ENCODE results near the gene NLRP6. TPM values are rescaled to one million over a fixed set of nuclear protein-coding genes. Genes with fewer than 3 reads are reported as not detected.
A peak's percentile ranks its signal among the peaks of the same experiment; 100 is the strongest.

Gene NLRP6
- total RNA-seq, 2 experiments from 2014 or later: 0.25 to 0.65 TPM

DNA sequence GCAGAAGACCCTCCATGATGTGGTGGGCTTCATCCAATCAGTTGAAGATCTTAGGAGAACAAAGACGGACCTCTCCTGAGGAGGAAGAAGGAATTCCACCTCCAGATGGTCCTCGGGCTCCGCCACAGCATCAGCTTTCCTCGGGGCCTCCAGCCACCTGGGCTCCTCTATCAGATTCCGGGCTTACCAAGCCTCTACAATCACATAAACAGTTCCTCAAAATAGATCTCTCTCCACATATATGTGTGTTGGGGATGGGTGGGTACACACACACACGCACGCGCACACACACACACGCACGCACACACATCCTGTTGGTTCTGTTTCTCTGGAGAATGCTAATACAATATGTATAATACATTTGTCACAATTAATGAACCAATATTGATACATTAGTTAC, 18.8 kb upstream of the NLRP6 start:
- Histone ChIP-seq H4K20me1 (ENCODE audit: insufficient read depth, low read length) (no peaks in the 10 kb centered on the region), H3K4me1 (ENCODE audit: insufficient read depth, low read length, poor library complexity, severe bottlenecking) (peaks cover 35% of the 10 kb centered on the region), H3K36me3 (ENCODE audit: insufficient read depth, low read length) (no peaks in the 10 kb centered on the region), H3K9me2 (ENCODE audit: insufficient read depth, low read length) (no peaks in the 10 kb centered on the region), H3K4me3 (ENCODE audit: low read depth, low read length, poor library complexity, severe bottlenecking) (no peak overlapping the region), H3K4me2 (ENCODE audit: low read length) (no peak overlapping the region), H2AFZ (ENCODE audit: low read length) (no peak overlapping the region), H3K9me3 (ENCODE audit: low read length) (no peaks in the 10 kb centered on the region), H3K79me2 (ENCODE audit: insufficient read depth, low read depth, low read length) (no peaks in the 10 kb centered on the region), H3K27ac (ENCODE audit: low read depth, low read length, poor library complexity, severe bottlenecking) (no peak overlapping the region)
- no peak for DNase-seq (ENCODE audit: low spot score)
- TF ChIP-seq, protein P1, sequence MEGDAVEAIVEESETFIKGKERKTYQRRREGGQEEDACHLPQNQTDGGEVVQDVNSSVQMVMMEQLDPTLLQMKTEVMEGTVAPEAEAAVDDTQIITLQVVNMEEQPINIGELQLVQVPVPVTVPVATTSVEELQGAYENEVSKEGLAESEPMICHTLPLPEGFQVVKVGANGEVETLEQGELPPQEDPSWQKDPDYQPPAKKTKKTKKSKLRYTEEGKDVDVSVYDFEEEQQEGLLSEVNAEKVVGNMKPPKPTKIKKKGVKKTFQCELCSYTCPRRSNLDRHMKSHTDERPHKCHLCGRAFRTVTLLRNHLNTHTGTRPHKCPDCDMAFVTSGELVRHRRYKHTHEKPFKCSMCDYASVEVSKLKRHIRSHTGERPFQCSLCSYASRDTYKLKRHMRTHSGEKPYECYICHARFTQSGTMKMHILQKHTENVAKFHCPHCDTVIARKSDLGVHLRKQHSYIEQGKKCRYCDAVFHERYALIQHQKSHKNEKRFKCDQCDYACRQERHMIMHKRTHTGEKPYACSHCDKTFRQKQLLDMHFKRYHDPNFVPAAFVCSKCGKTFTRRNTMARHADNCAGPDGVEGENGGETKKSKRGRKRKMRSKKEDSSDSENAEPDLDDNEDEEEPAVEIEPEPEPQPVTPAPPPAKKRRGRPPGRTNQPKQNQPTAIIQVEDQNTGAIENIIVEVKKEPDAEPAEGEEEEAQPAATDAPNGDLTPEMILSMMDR (conservative IDR thresholded peaks at IDR 0.05; ENCODE audit: low read length): no peak
- no peak for TF ChIP-seq EZH2phosphoT487 (IDR thresholded peaks at IDR 0.05; ENCODE audit: borderline replicate concordance, low read depth, low read length)
- no TSS peak for BruUV-seq (replicated peaks)
- intact Hi-C loops (cut with micrococcal nuclease; ENCODE audit: unreplicated experiment): loop anchor here (10.0 kb wide), 1 partner anchor 45 kb away; the partner anchor contains the start of gene IFITM2
- ChIA-PET CTCF (ENCODE audit: unreplicated experiment) (no interaction called here), POLR2A (interaction anchor here (0.7 kb wide), 1 partner anchor 16 kb away, joined by 3 read pairs; no protein-coding TSS in a partner anchor)

DNA sequence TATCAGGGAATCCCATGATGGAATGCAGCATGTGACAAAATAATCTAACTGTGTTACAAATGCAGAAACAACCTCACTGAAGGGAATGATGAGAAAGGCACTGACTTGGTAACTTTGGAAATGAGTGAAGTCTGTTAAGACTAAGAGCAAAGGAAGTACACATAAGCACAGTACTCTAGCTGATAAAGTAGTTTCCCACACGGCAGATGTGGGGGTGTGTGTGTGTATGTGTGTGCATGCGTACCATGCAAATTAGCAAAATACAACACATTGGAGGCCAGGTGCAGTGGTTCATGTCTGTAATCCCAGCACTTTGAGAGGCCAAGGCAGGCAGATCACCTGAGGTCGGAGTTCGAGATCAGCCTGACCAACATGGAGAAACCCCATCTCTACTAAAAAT, 16.6 kb upstream of the NLRP6 start:
- CTCF ChIA-PET (ENCODE audit: unreplicated experiment): interaction anchor here (0.5 to 1.6 kb wide), 2 partner anchors 11 to 103 kb away, joined by 3 to 7 read pairs; no protein-coding TSS in a partner anchor
- intact Hi-C loops (cut with micrococcal nuclease; ENCODE audit: unreplicated experiment): no loop called here

More for the DNA sequence above, 16.6 kb upstream of the NLRP6 start:
- BruUV-seq (replicated peaks): no TSS peak
- Histone ChIP-seq H2AFZ (ENCODE audit: low read length) (peak overlapping the region; percentile 5; the same call in 1 of the 2 replicates), H4K20me1 (ENCODE audit: insufficient read depth, low read length) (no peaks in the 10 kb centered on the region), H3K9me2 (ENCODE audit: insufficient read depth, low read length) (no peaks in the 10 kb centered on the region), H3K4me3 (ENCODE audit: low read depth, low read length, poor library complexity, severe bottlenecking) (no peak overlapping the region), H3K9me3 (ENCODE audit: low read length) (peaks cover 7% of the 10 kb centered on the region; the same call in 1 of the 2 replicates), H3K36me3 (ENCODE audit: insufficient read depth, low read length) (no peaks in the 10 kb centered on the region), H3K79me2 (ENCODE audit: insufficient read depth, low read depth, low read length) (no peaks in the 10 kb centered on the region), H3K4me2 (ENCODE audit: low read length) (peak overlapping the region; percentile 44), H3K4me1 (ENCODE audit: insufficient read depth, low read length, poor library complexity, severe bottlenecking) (peaks cover 34% of the 10 kb centered on the region), H3K27ac (ENCODE audit: low read depth, low read length, poor library complexity, severe bottlenecking) (peak overlapping the region; percentile 17)
- no peak for TF ChIP-seq EZH2phosphoT487 (IDR thresholded peaks at IDR 0.05; ENCODE audit: borderline replicate concordance, low read depth, low read length)
- TF ChIP-seq, protein P1 (conservative IDR thresholded peaks at IDR 0.05; ENCODE audit: low read length): no peak
- POLR2A ChIA-PET: interaction anchor here (0.7 to 1.9 kb wide), 3 partner anchors 11 to 91 kb away, joined by 3 to 7 read pairs (median 5); partner anchors contain the start of gene PSMD13
- peak; percentile 86 for DNase-seq (ENCODE audit: low spot score)

Measured in OCI-LY7 (cell line).